ENCODE results near the gene OCLN. TPM values are rescaled to one million over a fixed set of nuclear protein-coding genes. Genes with fewer than 3 reads are reported as not detected.
"Not testable (repeated sequence)": the region's sequence is repeated elsewhere in the genome, so short reads cannot be mapped to it uniquely, and the experiment has no call there.

Gene OCLN
- total RNA-seq: 0.12 and 0.14 TPM in 2 replicates

- Mint-ChIP-seq H3K4me3 (peak within 1 kb of the TSS; percentile 84), H3K9me3 (no peaks in the 10 kb centered on the region), H3K27ac (no peak within 1 kb of the TSS), H3K4me1 (peaks cover 4% of the 10 kb centered on the region), H3K27me3 (peaks cover 61% of the 10 kb centered on the region), H3K36me3 (ENCODE audit: low read depth) (no peaks in the 10 kb centered on the region)
- intact Hi-C loops (cut with micrococcal nuclease): loop anchor here (10.0 kb wide), 1 partner anchor 78 kb away; the partner anchor contains the start of gene MARVELD2
- DNase-seq: peak; percentile 65
Measured at GRCh38 chr5:69492391-69492922, at the start of gene OCLN. Gene OCLN, plus strand, starts transcription at chr5:69492790. Its CDS starts 11,455 bp downstream, at chr5:69504245.

GRCh38 chr5:69444127-69444754 lies 48.3 kb upstream of the OCLN start:
- H3K27ac Mint-ChIP-seq: no peak overlapping the region
- H3K4me3 Mint-ChIP-seq: no peak overlapping the region
- intact Hi-C loops (cut with micrococcal nuclease): no loop called here
- H3K9me3 Mint-ChIP-seq: no peaks in the 10 kb centered on the region
- H3K4me1 Mint-ChIP-seq: no peaks in the 10 kb centered on the region
- no peaks in the 10 kb centered on the region for H3K27me3 Mint-ChIP-seq
- DNase-seq: no peak
- H3K36me3 Mint-ChIP-seq (ENCODE audit: low read depth): no peaks in the 10 kb centered on the region

- intact Hi-C loops (cut with micrococcal nuclease): no loop called here
- Mint-ChIP-seq H3K27me3 (peaks cover 2% of the 10 kb centered on the region), H3K27ac (no peak overlapping the region), H3K36me3 (ENCODE audit: low read depth) (no peaks in the 10 kb centered on the region), H3K4me1 (no peaks in the 10 kb centered on the region), H3K9me3 (no peaks in the 10 kb centered on the region), H3K4me3 (no peak overlapping the region)
- DNase-seq: no peak
Measured at GRCh38 chr5:69449511-69449910, 43.1 kb upstream of the OCLN start.

GRCh38 chr5:69450116-69450515 lies 42.5 kb upstream of the OCLN start:
- intact Hi-C loops (cut with micrococcal nuclease): no loop called here
- no peak overlapping the region for H3K27ac Mint-ChIP-seq
- H3K27me3 Mint-ChIP-seq: peaks cover 2% of the 10 kb centered on the region
- no peak overlapping the region for H3K4me3 Mint-ChIP-seq
- H3K9me3 Mint-ChIP-seq: no peaks in the 10 kb centered on the region
- H3K36me3 Mint-ChIP-seq (ENCODE audit: low read depth): no peaks in the 10 kb centered on the region
- no peaks in the 10 kb centered on the region for H3K4me1 Mint-ChIP-seq
- DNase-seq: no peak

- H3K4me3 Mint-ChIP-seq; intact Hi-C loops (cut with micrococcal nuclease); H3K36me3 Mint-ChIP-seq (ENCODE audit: low read depth); H3K9me3 Mint-ChIP-seq; DNase-seq; H3K4me1 Mint-ChIP-seq; H3K27ac Mint-ChIP-seq; H3K27me3 Mint-ChIP-seq: not testable (repeated sequence)
Measured at GRCh38 chr5:69450527-69450926, 42.1 kb upstream of the OCLN start.

- intact Hi-C loops (cut with micrococcal nuclease): no loop called here
- Mint-ChIP-seq H3K27ac (no peak overlapping the region), H3K36me3 (ENCODE audit: low read depth) (no peaks in the 10 kb centered on the region), H3K4me3 (no peak overlapping the region), H3K27me3 (peaks cover 2% of the 10 kb centered on the region), H3K9me3 (no peaks in the 10 kb centered on the region), H3K4me1 (no peaks in the 10 kb centered on the region)
- no peak for DNase-seq
Measured at GRCh38 chr5:69451941-69452647, 40.5 kb upstream of the OCLN start.

- H3K4me3 Mint-ChIP-seq; H3K27me3 Mint-ChIP-seq; H3K36me3 Mint-ChIP-seq (ENCODE audit: low read depth); H3K9me3 Mint-ChIP-seq; H3K4me1 Mint-ChIP-seq; intact Hi-C loops (cut with micrococcal nuclease); DNase-seq; H3K27ac Mint-ChIP-seq: not testable (repeated sequence)
Measured at GRCh38 chr5:69453487-69453886, 39.1 kb upstream of the OCLN start.

- Mint-ChIP-seq H3K9me3 (no peaks in the 10 kb centered on the region), H3K4me1 (no peaks in the 10 kb centered on the region), H3K36me3 (ENCODE audit: low read depth) (no peaks in the 10 kb centered on the region), H3K4me3 (no peak overlapping the region), H3K27ac (no peak overlapping the region), H3K27me3 (peaks cover 2% of the 10 kb centered on the region)
- intact Hi-C loops (cut with micrococcal nuclease): no loop called here
- DNase-seq: no peak
Measured at GRCh38 chr5:69454460-69455249, 37.9 kb upstream of the OCLN start.

GRCh38 chr5:69455428-69455988 lies 37.1 kb upstream of the OCLN start:
- H3K36me3 Mint-ChIP-seq (ENCODE audit: low read depth); H3K4me1 Mint-ChIP-seq; H3K27ac Mint-ChIP-seq; H3K4me3 Mint-ChIP-seq; H3K9me3 Mint-ChIP-seq; DNase-seq; H3K27me3 Mint-ChIP-seq; intact Hi-C loops (cut with micrococcal nuclease): not testable (repeated sequence)

GRCh38 chr5:69462170-69462569 lies 30.4 kb upstream of the OCLN start:
- Mint-ChIP-seq H3K27me3 (no peaks in the 10 kb centered on the region), H3K9me3 (no peaks in the 10 kb centered on the region)

GRCh38 chr5:69466375-69466774 lies 26.2 kb upstream of the OCLN start:
- H3K36me3 Mint-ChIP-seq (ENCODE audit: low read depth); H3K4me3 Mint-ChIP-seq; intact Hi-C loops (cut with micrococcal nuclease); H3K4me1 Mint-ChIP-seq; H3K27me3 Mint-ChIP-seq; H3K9me3 Mint-ChIP-seq; DNase-seq; H3K27ac Mint-ChIP-seq: not testable (repeated sequence)

More at GRCh38 chr5:69462170-69462569, 30.4 kb upstream of the OCLN start:
- Mint-ChIP-seq H3K36me3 (ENCODE audit: low read depth) (no peaks in the 10 kb centered on the region), H3K4me1 (no peaks in the 10 kb centered on the region), H3K27ac (no peak overlapping the region), H3K4me3 (no peak overlapping the region)
- DNase-seq: no peak
- intact Hi-C loops (cut with micrococcal nuclease): no loop called here

GRCh38 chr5:69467442-69468225 lies 25.0 kb upstream of the OCLN start:
- Mint-ChIP-seq H3K4me3 (no peak overlapping the region), H3K36me3 (ENCODE audit: low read depth) (no peaks in the 10 kb centered on the region), H3K27me3 (no peaks in the 10 kb centered on the region), H3K27ac (no peak overlapping the region), H3K4me1 (no peaks in the 10 kb centered on the region), H3K9me3 (no peaks in the 10 kb centered on the region)
- intact Hi-C loops (cut with micrococcal nuclease): no loop called here
- DNase-seq: no peak

GRCh38 chr5:69468631-69469030 lies 24.0 kb upstream of the OCLN start:
- DNase-seq: no peak
- intact Hi-C loops (cut with micrococcal nuclease): no loop called here
- no peaks in the 10 kb centered on the region for H3K27me3 Mint-ChIP-seq
- no peaks in the 10 kb centered on the region for H3K36me3 Mint-ChIP-seq (ENCODE audit: low read depth)
- H3K4me3 Mint-ChIP-seq: no peak overlapping the region
- H3K9me3 Mint-ChIP-seq: no peaks in the 10 kb centered on the region
- H3K27ac Mint-ChIP-seq: no peak overlapping the region
- H3K4me1 Mint-ChIP-seq: no peaks in the 10 kb centered on the region
